OCI-LY7 (cell line): ENCODE measurements around the gene COCH. TPM values are rescaled to one million over a fixed set of nuclear protein-coding genes. Genes with fewer than 3 reads are reported as not detected.
"Not testable (repeated sequence)": the region's sequence is repeated elsewhere in the genome, so short reads cannot be mapped to it uniquely, and the experiment has no call there.

Experiments used
- BruUV-seq: library from RNA; stranded (reverse); fragments of 400-500 nt; replicated peaks from 2 replicates; lab custom pipeline; 2021; lab: Mats Ljungman, UMichigan
- CTCF ChIA-PET: fragments of 300-600 bp; sonication (Branson Sonifier 250); formaldehyde crosslinking; loops from one replicate; lab custom pipeline; 2022; ENCODE audit warnings: antibody characterized with exemption; ENCODE audit not compliant: unreplicated experiment; lab: Charles Lee
- POLR2A ChIA-PET: fragments of 300-600 bp; sonication (Branson Sonifier 250); formaldehyde crosslinking; loops from one replicate; lab custom pipeline; 2022; ENCODE audit warnings: antibody characterized with exemption; lab: Charles Lee
- DNase-seq: peaks from one replicate; pipeline ENCODE4 v3.0.0-alpha.2; 2015; ENCODE audit warnings: low spot score
- H2AFZ ChIP-seq: fragments of 200-600 bp; sonication (generic), shearing (Covaris generic); 2 replicates; pipeline ENCODE4 v1.6.1; 2014; ENCODE audit warnings: mild to moderate bottlenecking, antibody characterized with exemption, low read length, moderate library complexity
- H3K27ac ChIP-seq: fragments of 200-600 bp; sonication (generic); 2 replicates; pipeline ENCODE4 v1.5.1; 2014; ENCODE audit warnings: mixed run types, low read depth, mild to moderate bottlenecking, moderate library complexity, low read length, inconsistent platforms; ENCODE audit not compliant: poor library complexity, severe bottlenecking
- H3K36me3 ChIP-seq: fragments of 200-600 bp; sonication (generic); 2 replicates; pipeline ENCODE4 v1.6.1; 2014; ENCODE audit warnings: mild to moderate bottlenecking, antibody characterized with exemption, low read length, moderate library complexity, mixed read lengths; ENCODE audit not compliant: insufficient read depth
- H3K4me1 ChIP-seq: fragments of 200-600 bp; sonication (generic); 2 replicates; pipeline ENCODE4 v1.5.1; 2014; ENCODE audit warnings: mild to moderate bottlenecking, low read length; ENCODE audit not compliant: insufficient read depth, poor library complexity, severe bottlenecking
- H3K4me2 ChIP-seq: fragments of 200-600 bp; sonication (generic); 2 replicates; pipeline ENCODE4 v1.6.1; 2014; ENCODE audit warnings: mild to moderate bottlenecking, low read length
- H3K4me3 ChIP-seq: fragments of 200-600 bp; sonication (generic); 2 replicates; pipeline ENCODE4 v1.5.1; 2014; ENCODE audit warnings: mild to moderate bottlenecking, low read depth, low read length; ENCODE audit not compliant: poor library complexity, severe bottlenecking
- H3K79me2 ChIP-seq: fragments of 200-600 bp; sonication (generic); 2 replicates; pipeline ENCODE4 v1.6.1; 2016; ENCODE audit warnings: low read depth, mild to moderate bottlenecking, low read length, moderate library complexity, mixed read lengths; ENCODE audit not compliant: insufficient read depth
- H3K9me2 ChIP-seq: fragments of 200-600 bp; sonication (generic); 2 replicates; pipeline ENCODE4 v1.6.1; 2016; ENCODE audit warnings: mild to moderate bottlenecking, low read length, mixed read lengths; ENCODE audit not compliant: insufficient read depth
- H3K9me3 ChIP-seq: fragments of 200-600 bp; sonication (generic); 2 replicates; pipeline ENCODE4 v1.6.1; 2014; ENCODE audit warnings: mild to moderate bottlenecking, mixed run types, low read length, mixed read lengths
- H4K20me1 ChIP-seq: fragments of 200-600 bp; sonication (generic); 2 replicates; pipeline ENCODE4 v1.6.1; 2014; ENCODE audit warnings: mild to moderate bottlenecking, antibody characterized with exemption, low read length, moderate library complexity, mixed read lengths; ENCODE audit not compliant: insufficient read depth
- CTCF ChIP-seq: fragments of 200-600 bp; sonication (generic); conservative IDR thresholded peaks from 2 replicates; pipeline ENCODE4 v1.5.1; 2014; ENCODE audit warnings: mild to moderate bottlenecking, antibody characterized with exemption, low read length, moderate library complexity, mixed read lengths
- EZH2phosphoT487 ChIP-seq: fragments of 200-600 bp; sonication (generic); IDR thresholded peaks from 2 replicates; pipeline ENCODE4 v1.6.1; 2018; ENCODE audit warnings: low read depth, borderline replicate concordance, mild to moderate bottlenecking, mixed run types, antibody characterized with exemption, low read length, moderate library complexity, mixed read lengths
- intact Hi-C: fragments of 100-400 bp; cut with micrococcal nuclease; formaldehyde crosslinking; loops from one replicate; pipeline ENCODE4 v1.10.0; 2022; ENCODE audit not compliant: unreplicated experiment
- total RNA-seq, 2 experiments: library from RNA; depleted of rRNA in 1 of 2; stranded (reverse); fragments of >200 nt in 1 of 2; shearing (Covaris generic) in 1 of 2; gene quantifications; 2 replicates each; pipeline ENCODE4 v1.2.3, GENCODE V29; 2014 to 2022

The COCH gene
- total RNA-seq, 2 experiments from 2014 or later: 18.7 to 19.8 TPM

- no peak overlapping the region for H3K4me3 ChIP-seq
- no TSS peak for BruUV-seq
- peaks cover 5% of the 10 kb centered on the region; the same call in 1 of the 2 replicates for H3K79me2 ChIP-seq
- no peaks in the 10 kb centered on the region for H3K4me1 ChIP-seq
- H3K9me2 ChIP-seq: no peaks in the 10 kb centered on the region
- no peaks in the 10 kb centered on the region for H3K9me3 ChIP-seq
- H3K36me3 ChIP-seq: peaks cover 40% of the 10 kb centered on the region
- CTCF ChIA-PET: no interaction called here
- H2AFZ ChIP-seq: no peak overlapping the region
- POLR2A ChIA-PET: interaction anchor here (0.6 to 1.5 kb wide), 3 partner anchors 13 to 26 kb away, joined by 3 to 4 read pairs (median 4); no protein-coding TSS in a partner anchor
- DNase-seq: no peak
- no peaks in the 10 kb centered on the region for H4K20me1 ChIP-seq
- intact Hi-C loops: no loop called here
- H3K4me2 ChIP-seq: no peak overlapping the region
- TF ChIP-seq EZH2phosphoT487 (no peak), CTCF (no peak)
- no peak overlapping the region for H3K27ac ChIP-seq
Observed at GRCh38 chr14:30928462-30928861, 54.1 kb downstream of the COCH start.

- H3K4me3 ChIP-seq, intact Hi-C loops, H3K27ac ChIP-seq, H3K9me2 ChIP-seq, H4K20me1 ChIP-seq, CTCF ChIA-PET, DNase-seq, H2AFZ ChIP-seq, BruUV-seq, H3K79me2 ChIP-seq, H3K4me2 ChIP-seq, H3K9me3 ChIP-seq, H3K4me1 ChIP-seq: not testable (repeated sequence)
- POLR2A ChIA-PET: interaction anchor here (0.8 to 3.6 kb wide), 2 partner anchors 11 to 15 kb away, joined by 3 to 25 read pairs; no protein-coding TSS in a partner anchor
- peaks cover 73% of the 10 kb centered on the region for H3K36me3 ChIP-seq
Observed at GRCh38 chr14:30933937-30934336, 59.6 kb downstream of the COCH start.

- intact Hi-C loops: no loop called here
- Histone ChIP-seq H3K79me2 (0 out of 2 replicates have a peak, but pooled peaks cover 2% of the 10 kb centered on the region), H4K20me1 (no peaks in the 10 kb centered on the region), H3K4me1 (no peaks in the 10 kb centered on the region), H3K4me3 (no peak overlapping the region), H2AFZ (no peak overlapping the region), H3K4me2 (no peak overlapping the region), H3K27ac (no peak overlapping the region), H3K36me3 (peaks cover 75% of the 10 kb centered on the region), H3K9me3 (no peaks in the 10 kb centered on the region), H3K9me2 (no peaks in the 10 kb centered on the region)
- DNase-seq: no peak
- no TSS peak for BruUV-seq
- POLR2A ChIA-PET: no interaction called here
- TF ChIP-seq CTCF (no peak), EZH2phosphoT487 (no peak)
- CTCF ChIA-PET: no interaction called here
Observed at GRCh38 chr14:30935445-30935844, 61.1 kb downstream of the COCH start.
